ENCODE results near the gene CARD10.
"Not testable (repeated sequence)": the region's sequence is repeated elsewhere in the genome, so short reads cannot be mapped to it uniquely, and the experiment has no call there.

The CARD10 gene

DNA sequence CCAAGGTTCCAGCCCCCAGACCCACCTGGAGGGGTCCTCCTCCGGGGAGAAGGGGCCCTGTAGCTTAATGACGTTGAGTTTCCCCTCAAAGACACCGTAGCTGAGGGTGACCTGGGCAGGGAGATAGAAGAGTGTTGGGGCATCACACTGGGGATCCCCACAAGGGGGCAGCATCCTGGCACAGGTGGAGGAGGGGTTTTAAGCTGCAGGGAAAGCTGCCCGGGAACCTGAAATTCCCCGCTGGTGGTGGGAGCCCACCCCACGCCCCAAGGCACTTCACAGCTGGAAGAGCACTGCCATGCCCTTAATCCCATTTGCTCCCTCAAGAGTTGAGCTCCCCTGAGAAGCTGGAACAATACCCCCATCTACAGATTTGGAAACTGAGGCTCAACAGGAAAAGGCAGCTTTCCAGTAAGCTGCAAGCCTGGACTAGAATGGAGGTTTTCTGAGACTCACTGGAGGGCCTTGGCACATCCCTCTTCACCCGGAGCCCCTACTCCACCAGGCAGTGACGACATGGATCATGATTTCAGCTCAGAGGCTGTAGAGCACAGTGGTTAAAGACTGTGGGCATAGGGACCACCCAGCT, 46.7 kb downstream of the CARD10 start:
- TF ChIP-seq, protein P1, sequence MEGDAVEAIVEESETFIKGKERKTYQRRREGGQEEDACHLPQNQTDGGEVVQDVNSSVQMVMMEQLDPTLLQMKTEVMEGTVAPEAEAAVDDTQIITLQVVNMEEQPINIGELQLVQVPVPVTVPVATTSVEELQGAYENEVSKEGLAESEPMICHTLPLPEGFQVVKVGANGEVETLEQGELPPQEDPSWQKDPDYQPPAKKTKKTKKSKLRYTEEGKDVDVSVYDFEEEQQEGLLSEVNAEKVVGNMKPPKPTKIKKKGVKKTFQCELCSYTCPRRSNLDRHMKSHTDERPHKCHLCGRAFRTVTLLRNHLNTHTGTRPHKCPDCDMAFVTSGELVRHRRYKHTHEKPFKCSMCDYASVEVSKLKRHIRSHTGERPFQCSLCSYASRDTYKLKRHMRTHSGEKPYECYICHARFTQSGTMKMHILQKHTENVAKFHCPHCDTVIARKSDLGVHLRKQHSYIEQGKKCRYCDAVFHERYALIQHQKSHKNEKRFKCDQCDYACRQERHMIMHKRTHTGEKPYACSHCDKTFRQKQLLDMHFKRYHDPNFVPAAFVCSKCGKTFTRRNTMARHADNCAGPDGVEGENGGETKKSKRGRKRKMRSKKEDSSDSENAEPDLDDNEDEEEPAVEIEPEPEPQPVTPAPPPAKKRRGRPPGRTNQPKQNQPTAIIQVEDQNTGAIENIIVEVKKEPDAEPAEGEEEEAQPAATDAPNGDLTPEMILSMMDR (conservative IDR thresholded peaks at IDR 0.05; ENCODE audit: control insufficient read depth, insufficient read depth, low read depth, low read length): peak; percentile 60
- peak; percentile 38 for DNase-seq (ENCODE audit: low read depth)

DNA sequence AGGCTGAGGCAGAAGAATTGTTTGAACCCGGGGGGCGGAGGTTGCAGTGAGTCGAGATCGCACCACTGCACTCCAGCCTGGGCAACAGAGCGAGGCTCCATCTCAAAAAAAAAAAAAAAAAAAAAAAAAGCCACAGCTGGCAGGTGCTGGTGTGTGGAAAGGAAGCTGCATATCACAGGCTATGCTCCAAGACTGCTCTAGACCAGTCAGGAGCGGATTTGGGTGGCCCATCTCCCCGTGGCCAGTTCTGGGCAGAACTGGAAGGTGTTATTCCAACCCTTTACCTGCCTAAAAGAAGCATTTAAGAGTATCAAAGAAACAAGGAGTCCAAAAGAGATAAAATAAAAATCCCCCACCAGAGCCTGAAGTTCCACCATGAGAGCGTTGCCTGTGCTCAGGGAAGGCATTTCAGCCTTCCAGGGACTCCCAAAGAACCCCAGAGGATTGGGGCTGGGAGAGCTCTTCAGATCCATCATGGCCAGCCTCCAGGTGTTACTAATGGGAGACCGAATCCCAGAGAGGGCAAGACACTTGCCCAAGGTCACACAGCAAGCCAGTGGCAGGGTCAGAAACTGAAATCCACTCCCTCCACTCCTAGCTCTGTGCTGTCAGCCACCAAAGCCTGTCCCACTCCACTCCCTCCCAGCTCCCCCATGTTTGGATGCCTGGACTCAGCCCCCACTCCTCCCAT, 47.3 kb downstream of the CARD10 start:
- TF ChIP-seq, protein P1 (conservative IDR thresholded peaks at IDR 0.05; ENCODE audit: control insufficient read depth, insufficient read depth, low read depth, low read length): no peak
- DNase-seq (ENCODE audit: low read depth): no peak
- no peak overlapping the region for H3K4me3 ChIP-seq (ENCODE audit: control insufficient read depth, low read depth, low read length)

More for the DNA sequence above, 46.7 kb downstream of the CARD10 start:
- H3K4me3 ChIP-seq (ENCODE audit: control insufficient read depth, low read depth, low read length): no peak overlapping the region

DNA sequence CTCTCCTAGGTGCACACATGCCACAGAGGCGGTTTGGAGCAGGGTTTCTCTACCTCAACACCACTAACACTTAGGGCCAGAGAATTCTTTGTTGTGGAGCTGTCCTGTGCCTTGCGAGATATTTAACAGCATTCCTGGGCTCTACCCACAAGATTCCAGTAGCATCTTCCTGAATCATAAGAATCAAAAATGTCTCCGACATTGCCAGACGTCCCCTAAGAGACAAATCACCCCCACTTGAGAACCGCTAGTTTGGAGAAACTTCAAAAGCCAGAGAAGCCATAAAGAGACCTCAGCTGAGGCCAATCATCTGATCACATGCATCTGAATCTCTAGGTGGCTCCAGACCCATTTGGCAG, 49.1 kb downstream of the CARD10 start:
- H3K4me3 ChIP-seq (ENCODE audit: control insufficient read depth, low read depth, low read length): no peak overlapping the region
- no peak for DNase-seq (ENCODE audit: low read depth)
- TF ChIP-seq, protein P1 (conservative IDR thresholded peaks at IDR 0.05; ENCODE audit: control insufficient read depth, insufficient read depth, low read depth, low read length): no peak

DNA sequence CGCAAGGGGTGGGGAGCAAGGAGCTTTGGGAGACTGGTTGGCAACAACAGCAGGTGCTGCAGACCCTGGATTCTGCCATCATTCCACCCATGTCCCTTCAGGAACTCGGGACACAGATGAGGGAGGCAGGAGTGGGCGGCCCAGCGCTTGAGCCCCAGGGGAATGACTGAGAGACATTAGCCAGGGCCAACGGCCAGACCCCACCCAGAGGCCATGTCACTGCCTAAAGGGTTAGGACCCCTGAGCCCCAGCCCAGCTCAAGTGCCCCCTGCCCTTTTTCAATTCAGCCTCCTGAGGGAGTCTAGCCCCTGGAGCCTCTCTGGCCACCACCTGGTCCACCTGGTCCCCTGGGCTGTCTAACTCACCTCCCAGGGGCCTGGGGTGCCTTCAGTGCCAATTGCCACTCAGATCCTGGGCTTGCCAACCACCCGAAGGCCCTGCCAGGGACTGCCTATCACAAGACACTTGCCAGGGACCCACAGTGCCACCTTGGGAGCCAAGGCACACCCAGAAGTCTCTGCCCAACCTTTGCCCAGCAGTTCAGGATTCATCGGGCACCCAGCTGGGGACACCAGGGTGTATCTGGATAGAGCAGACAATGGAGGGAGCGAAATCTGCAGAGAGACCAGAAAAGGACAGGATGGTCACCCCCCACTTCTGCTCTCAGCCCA, 49.7 kb downstream of the CARD10 start:
- TF ChIP-seq, protein P1 (conservative IDR thresholded peaks at IDR 0.05; ENCODE audit: control insufficient read depth, insufficient read depth, low read depth, low read length): no peak

DNA sequence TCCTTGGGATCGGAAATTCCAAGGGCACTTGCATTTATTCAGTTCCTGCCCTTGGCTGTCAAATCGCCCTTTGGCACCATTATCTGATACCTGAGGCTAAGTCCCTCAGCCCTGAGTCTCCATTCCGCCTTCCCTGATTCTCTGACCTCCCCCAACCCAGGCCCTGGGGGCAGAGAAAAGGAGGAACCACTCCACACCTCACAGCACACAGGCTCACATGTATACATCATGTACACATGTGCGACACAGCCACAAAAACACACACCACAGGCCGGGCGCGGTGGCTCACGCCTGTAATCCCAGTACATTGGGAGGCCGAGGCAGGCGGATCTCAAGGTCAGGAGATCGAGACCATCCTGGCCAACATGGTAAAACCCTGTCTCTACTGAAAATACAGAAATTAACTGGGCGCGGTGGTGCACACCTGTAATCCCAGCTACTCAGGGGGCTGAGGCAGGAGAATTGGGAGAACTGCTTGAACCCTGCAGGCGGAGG, 51.0 kb downstream of the CARD10 start:
- DNase-seq (ENCODE audit: low read depth); H3K4me3 ChIP-seq (ENCODE audit: control insufficient read depth, low read depth, low read length): not testable (repeated sequence)

More for the DNA sequence above, 49.7 kb downstream of the CARD10 start:
- H3K4me3 ChIP-seq (ENCODE audit: control insufficient read depth, low read depth, low read length): no peak overlapping the region
- no peak for DNase-seq (ENCODE audit: low read depth)

DNA sequence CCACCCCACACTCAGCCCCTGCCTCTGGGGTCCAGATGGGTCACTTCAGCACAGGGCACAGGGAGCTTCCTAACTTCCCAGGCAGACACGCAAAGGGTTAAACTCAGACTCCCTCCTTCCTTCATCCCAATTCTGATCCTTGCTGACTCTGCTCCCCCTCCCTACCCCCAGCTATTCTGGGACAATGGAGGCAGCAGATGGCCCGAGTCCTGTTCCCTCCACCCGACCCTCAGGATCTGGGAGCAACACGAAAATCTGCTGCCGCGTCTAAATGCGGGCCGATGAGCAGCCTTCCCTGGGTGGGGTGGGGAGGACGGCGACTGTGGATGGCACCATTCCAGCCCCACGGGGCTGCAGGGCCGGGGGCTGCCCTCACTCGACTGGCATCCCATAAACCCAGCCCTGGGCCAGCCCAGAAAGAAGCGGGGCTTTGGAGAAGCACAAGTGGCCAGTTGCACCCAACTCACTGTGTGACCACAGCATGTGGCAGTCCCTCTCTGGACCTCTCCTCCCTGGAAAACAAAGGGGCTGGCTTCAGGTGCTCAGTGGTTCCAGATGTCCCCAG, 51.7 kb downstream of the CARD10 start:
- H3K4me3 ChIP-seq (ENCODE audit: control insufficient read depth, low read depth, low read length): no peak overlapping the region
- no peak for DNase-seq (ENCODE audit: low read depth)
- TF ChIP-seq, protein P1 (conservative IDR thresholded peaks at IDR 0.05; ENCODE audit: control insufficient read depth, insufficient read depth, low read depth, low read length): no peak

DNA sequence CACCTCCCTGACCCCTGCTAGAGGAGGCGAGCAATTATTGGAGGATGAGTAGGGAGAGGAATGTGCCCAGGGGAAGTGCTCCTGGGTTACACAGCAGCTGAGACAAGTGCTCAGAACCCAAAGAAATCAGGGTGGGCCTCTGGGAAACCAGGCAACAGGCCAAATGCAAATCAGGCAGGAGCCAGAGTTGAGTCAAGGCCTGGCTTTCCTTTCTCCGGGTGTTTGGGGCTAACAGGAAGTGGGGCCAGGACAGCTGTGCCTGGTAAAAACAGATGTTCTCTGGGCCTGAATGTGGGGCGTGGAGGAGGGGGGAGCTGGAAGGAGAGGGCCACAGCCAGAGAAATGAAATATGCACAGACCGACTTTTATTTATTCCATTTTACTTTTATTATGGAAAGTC, 55.0 kb downstream of the CARD10 start:
- H3K4me3 ChIP-seq (ENCODE audit: control insufficient read depth, low read depth, low read length): no peak overlapping the region
- TF ChIP-seq, protein P1 (conservative IDR thresholded peaks at IDR 0.05; ENCODE audit: control insufficient read depth, insufficient read depth, low read depth, low read length): no peak
- DNase-seq (ENCODE audit: low read depth): no peak
